Measurements from ENCODE around the gene L1TD1.

Gene L1TD1

DNA sequence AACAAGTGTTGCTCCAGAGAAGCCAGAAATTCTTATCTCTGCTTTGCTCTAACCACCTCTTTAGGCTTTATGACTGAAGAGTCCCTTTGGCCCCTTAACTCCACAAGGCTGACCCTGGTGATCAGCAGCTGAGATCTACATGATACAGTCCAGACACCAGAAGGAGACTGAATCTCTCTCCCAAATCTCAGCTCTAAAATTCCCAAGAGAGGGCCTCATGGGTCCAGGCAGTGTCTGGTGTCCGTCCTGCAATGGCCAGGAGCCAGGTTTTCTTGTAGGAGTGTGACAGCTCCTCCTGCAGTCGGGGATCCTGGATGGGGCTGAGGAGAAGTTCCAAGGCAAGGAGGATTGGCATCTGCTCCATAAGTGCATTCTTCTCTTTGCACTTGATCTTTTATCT is 35.3 kb downstream of the L1TD1 start:
- Histone ChIP-seq H3K27ac (no peak overlapping the region), H3K4me3 (no peak overlapping the region)
- DNase-seq (ENCODE audit: low spot score): no peak
- TF ChIP-seq, protein P1, sequence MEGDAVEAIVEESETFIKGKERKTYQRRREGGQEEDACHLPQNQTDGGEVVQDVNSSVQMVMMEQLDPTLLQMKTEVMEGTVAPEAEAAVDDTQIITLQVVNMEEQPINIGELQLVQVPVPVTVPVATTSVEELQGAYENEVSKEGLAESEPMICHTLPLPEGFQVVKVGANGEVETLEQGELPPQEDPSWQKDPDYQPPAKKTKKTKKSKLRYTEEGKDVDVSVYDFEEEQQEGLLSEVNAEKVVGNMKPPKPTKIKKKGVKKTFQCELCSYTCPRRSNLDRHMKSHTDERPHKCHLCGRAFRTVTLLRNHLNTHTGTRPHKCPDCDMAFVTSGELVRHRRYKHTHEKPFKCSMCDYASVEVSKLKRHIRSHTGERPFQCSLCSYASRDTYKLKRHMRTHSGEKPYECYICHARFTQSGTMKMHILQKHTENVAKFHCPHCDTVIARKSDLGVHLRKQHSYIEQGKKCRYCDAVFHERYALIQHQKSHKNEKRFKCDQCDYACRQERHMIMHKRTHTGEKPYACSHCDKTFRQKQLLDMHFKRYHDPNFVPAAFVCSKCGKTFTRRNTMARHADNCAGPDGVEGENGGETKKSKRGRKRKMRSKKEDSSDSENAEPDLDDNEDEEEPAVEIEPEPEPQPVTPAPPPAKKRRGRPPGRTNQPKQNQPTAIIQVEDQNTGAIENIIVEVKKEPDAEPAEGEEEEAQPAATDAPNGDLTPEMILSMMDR (IDR thresholded peaks at IDR 0.05): no peak

GRCh38 chr1:62230718-62231117 is 36.1 kb downstream of the L1TD1 start:
- H3K27ac ChIP-seq: no peak overlapping the region
- no peak for DNase-seq (ENCODE audit: low spot score)

GRCh38 chr1:62232871-62233278 is 38.2 kb downstream of the L1TD1 start:
- TF ChIP-seq, protein P1 (IDR thresholded peaks at IDR 0.05): no peak
- no peak for DNase-seq (ENCODE audit: low spot score)
- no peak overlapping the region for H3K4me3 ChIP-seq
- no peak overlapping the region for H3K27ac ChIP-seq

More at GRCh38 chr1:62230718-62231117, 36.1 kb downstream of the L1TD1 start:
- no peak overlapping the region for H3K4me3 ChIP-seq
- TF ChIP-seq, protein P1 (IDR thresholded peaks at IDR 0.05): no peak

DNA sequence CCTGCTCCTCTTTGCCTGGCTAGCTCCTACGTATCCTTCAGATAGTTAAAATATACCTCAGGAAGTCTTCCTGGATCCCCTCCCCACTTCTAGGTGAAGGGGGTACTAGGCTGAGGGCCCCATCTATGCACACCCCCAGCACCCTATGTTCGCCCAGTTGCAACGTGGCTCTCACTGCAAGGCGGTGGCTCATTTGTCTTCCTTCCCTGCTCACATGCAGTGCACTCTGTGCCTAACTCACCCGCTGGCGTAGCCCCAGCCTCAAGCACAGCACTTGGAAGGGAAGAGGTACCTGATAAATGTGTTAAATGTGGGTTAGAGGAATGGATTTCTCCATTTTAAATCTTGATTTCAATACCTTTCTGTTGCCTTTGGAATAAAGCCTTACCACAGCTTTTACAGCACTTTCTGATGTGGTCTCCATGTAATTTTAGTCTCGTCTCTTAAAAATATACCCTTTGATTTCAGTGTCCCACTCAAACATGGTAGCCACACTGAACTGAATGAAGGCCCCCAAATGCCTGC is 39.3 kb downstream of the L1TD1 start:
- Histone ChIP-seq H3K27ac (no peak overlapping the region), H3K4me3 (no peak overlapping the region)
- no peak for DNase-seq (ENCODE audit: low spot score)
- TF ChIP-seq, protein P1 (IDR thresholded peaks at IDR 0.05): no peak

GRCh38 chr1:62234688-62235087 is 40.0 kb downstream of the L1TD1 start:
- no peak for DNase-seq (ENCODE audit: low spot score)
- no peak overlapping the region for H3K27ac ChIP-seq
- TF ChIP-seq, protein P1 (IDR thresholded peaks at IDR 0.05): no peak

DNA sequence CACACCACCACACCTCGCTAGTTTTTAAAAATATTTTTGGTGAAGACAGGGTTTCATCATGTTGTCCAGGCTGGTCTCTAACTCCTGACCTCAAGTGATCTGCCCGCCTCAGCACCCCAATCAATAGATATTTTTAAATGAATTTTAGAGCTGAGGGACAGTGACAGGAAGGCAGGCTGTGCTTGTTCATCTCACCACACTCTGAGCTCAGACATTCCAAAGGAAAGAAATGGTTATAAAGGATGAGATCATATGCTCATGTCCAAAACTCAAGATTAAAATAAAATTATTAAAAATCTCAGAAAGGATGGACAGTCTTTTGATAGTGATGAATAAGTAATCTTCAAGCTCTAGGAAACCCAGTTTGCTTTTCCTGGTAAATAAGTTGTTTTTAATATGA is 40.9 kb downstream of the L1TD1 start:
- no peak overlapping the region for H3K4me3 ChIP-seq
- TF ChIP-seq, protein P1 (IDR thresholded peaks at IDR 0.05): no peak
- DNase-seq (ENCODE audit: low spot score): no peak
- no peak overlapping the region for H3K27ac ChIP-seq

More at GRCh38 chr1:62234688-62235087, 40.0 kb downstream of the L1TD1 start:
- no peak overlapping the region for H3K4me3 ChIP-seq

GRCh38 chr1:62237361-62237760 is 42.7 kb downstream of the L1TD1 start:
- TF ChIP-seq, protein P1 (IDR thresholded peaks at IDR 0.05): no peak
- DNase-seq (ENCODE audit: low spot score): no peak
- Histone ChIP-seq H3K27ac (no peak overlapping the region), H3K4me3 (no peak overlapping the region)
